Measurements from ENCODE around the gene DBP. TPM values are rescaled to one million over a fixed set of nuclear protein-coding genes. Genes with fewer than 3 reads are reported as not detected.

The DBP gene
- total and polyA plus RNA-seq, 2 of the 13 experiments (the other 11 are each of a cell fraction or from before 2014, with no cell fraction given), result 1.7 to 5.8 TPM

DNA sequence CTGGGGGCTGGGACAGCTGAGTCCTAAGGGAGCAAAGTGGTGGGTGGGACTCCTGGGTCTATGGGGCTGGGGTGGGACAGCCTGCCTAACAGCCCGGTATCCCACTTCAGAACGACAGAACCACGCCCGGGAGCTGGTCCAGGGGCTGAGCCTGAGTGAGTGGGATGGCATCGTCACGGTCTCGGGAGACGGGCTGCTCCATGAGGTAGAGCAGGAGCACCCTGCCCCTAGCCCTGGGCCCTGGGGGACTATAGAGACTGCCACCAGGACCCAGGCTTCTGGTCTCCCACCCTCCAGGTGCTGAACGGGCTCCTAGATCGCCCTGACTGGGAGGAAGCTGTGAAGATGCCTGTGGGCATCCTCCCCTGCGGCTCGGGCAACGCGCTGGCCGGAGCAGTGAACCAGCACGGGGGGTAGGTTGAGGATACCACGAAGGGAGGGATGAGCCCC is 9.3 kb downstream of the DBP start (continued):
- TF ChIP-seq, protein P1, sequence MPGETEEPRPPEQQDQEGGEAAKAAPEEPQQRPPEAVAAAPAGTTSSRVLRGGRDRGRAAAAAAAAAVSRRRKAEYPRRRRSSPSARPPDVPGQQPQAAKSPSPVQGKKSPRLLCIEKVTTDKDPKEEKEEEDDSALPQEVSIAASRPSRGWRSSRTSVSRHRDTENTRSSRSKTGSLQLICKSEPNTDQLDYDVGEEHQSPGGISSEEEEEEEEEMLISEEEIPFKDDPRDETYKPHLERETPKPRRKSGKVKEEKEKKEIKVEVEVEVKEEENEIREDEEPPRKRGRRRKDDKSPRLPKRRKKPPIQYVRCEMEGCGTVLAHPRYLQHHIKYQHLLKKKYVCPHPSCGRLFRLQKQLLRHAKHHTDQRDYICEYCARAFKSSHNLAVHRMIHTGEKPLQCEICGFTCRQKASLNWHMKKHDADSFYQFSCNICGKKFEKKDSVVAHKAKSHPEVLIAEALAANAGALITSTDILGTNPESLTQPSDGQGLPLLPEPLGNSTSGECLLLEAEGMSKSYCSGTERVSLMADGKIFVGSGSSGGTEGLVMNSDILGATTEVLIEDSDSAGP (CRISPR knock-in tag; IDR thresholded peaks at IDR 0.05; ENCODE audit: borderline replicate concordance), result 0 out of 2 replicates have a peak, but pooled peaks have one; percentile 3
- TF ChIP-seq MTA3 (CRISPR knock-in tag; IDR thresholded peaks at IDR 0.05) (no peak), ZNF292 (CRISPR knock-in tag; IDR thresholded peaks at IDR 0.05; ENCODE audit: borderline replicate concordance, low read depth) (no peak), ZNF30 (CRISPR knock-in tag; IDR thresholded peaks at IDR 0.05) (0 out of 2 replicates have a peak, but pooled peaks have one; percentile 1), SNAI1 (CRISPR knock-in tag; IDR thresholded peaks at IDR 0.05; ENCODE audit: borderline replicate concordance) (no peak), SRY (CRISPR knock-in tag; IDR thresholded peaks at IDR 0.05) (no peak), TARDBP (CRISPR knock-in tag; IDR thresholded peaks at IDR 0.05) (no peak), ZIK1 (CRISPR knock-in tag; IDR thresholded peaks at IDR 0.05; ENCODE audit: borderline replicate concordance, low read depth) (no peak), NFIC (IDR thresholded peaks at IDR 0.05; ENCODE audit: low read length) (no peak), ZNF333 (CRISPR knock-in tag; IDR thresholded peaks at IDR 0.05; ENCODE audit: borderline replicate concordance) (no peak), ATF7-NPFF (CRISPR knock-in tag; IDR thresholded peaks at IDR 0.05; ENCODE audit: low read depth) (no peak), ZFP90 (CRISPR knock-in tag; IDR thresholded peaks at IDR 0.05; ENCODE audit: borderline replicate concordance) (0 out of 2 replicates have a peak, but pooled peaks have one; percentile 8), ZNF746 (CRISPR knock-in tag; IDR thresholded peaks at IDR 0.05) (no peak), ZNF567 (CRISPR knock-in tag; IDR thresholded peaks at IDR 0.05; ENCODE audit: borderline replicate concordance) (no peak), KDM5A (IDR thresholded peaks at IDR 0.05; ENCODE audit: borderline replicate concordance, low read length) (no peak), CENPT (CRISPR knock-in tag; IDR thresholded peaks at IDR 0.05; ENCODE audit: low read depth) (no peak), BRD4 (CRISPR knock-in tag; IDR thresholded peaks at IDR 0.05) (no peak), ZNF124 (CRISPR knock-in tag; IDR thresholded peaks at IDR 0.05) (no peak)
- TF ChIP-seq, protein P2, sequence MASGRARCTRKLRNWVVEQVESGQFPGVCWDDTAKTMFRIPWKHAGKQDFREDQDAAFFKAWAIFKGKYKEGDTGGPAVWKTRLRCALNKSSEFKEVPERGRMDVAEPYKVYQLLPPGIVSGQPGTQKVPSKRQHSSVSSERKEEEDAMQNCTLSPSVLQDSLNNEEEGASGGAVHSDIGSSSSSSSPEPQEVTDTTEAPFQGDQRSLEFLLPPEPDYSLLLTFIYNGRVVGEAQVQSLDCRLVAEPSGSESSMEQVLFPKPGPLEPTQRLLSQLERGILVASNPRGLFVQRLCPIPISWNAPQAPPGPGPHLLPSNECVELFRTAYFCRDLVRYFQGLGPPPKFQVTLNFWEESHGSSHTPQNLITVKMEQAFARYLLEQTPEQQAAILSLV (CRISPR knock-in tag; IDR thresholded peaks at IDR 0.05; ENCODE audit: borderline replicate concordance), result no peak
- TF ChIP-seq, protein P3, sequence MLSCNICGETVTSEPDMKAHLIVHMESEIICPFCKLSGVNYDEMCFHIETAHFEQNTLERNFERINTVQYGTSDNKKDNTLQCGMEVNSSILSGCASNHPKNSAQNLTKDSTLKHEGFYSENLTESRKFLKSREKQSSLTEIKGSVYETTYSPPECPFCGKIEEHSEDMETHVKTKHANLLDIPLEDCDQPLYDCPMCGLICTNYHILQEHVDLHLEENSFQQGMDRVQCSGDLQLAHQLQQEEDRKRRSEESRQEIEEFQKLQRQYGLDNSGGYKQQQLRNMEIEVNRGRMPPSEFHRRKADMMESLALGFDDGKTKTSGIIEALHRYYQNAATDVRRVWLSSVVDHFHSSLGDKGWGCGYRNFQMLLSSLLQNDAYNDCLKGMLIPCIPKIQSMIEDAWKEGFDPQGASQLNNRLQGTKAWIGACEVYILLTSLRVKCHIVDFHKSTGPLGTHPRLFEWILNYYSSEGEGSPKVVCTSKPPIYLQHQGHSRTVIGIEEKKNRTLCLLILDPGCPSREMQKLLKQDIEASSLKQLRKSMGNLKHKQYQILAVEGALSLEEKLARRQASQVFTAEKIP (CRISPR knock-in tag; IDR thresholded peaks at IDR 0.05; ENCODE audit: borderline replicate concordance), result no peak
- TF ChIP-seq, protein P4, sequence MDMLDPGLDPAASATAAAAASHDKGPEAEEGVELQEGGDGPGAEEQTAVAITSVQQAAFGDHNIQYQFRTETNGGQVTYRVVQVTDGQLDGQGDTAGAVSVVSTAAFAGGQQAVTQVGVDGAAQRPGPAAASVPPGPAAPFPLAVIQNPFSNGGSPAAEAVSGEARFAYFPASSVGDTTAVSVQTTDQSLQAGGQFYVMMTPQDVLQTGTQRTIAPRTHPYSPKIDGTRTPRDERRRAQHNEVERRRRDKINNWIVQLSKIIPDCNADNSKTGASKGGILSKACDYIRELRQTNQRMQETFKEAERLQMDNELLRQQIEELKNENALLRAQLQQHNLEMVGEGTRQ (IDR thresholded peaks at IDR 0.05; ENCODE audit: low read depth, low read length), result no peak
- TF ChIP-seq, protein P4 (CRISPR knock-in tag; IDR thresholded peaks at IDR 0.05; ENCODE audit: borderline replicate concordance), result no peak
- TF ChIP-seq, protein P5, sequence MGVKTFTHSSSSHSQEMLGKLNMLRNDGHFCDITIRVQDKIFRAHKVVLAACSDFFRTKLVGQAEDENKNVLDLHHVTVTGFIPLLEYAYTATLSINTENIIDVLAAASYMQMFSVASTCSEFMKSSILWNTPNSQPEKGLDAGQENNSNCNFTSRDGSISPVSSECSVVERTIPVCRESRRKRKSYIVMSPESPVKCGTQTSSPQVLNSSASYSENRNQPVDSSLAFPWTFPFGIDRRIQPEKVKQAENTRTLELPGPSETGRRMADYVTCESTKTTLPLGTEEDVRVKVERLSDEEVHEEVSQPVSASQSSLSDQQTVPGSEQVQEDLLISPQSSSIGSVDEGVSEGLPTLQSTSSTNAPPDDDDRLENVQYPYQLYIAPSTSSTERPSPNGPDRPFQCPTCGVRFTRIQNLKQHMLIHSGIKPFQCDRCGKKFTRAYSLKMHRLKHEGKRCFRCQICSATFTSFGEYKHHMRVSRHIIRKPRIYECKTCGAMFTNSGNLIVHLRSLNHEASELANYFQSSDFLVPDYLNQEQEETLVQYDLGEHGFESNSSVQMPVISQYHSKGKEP (CRISPR knock-in tag; IDR thresholded peaks at IDR 0.05), result no peak

All from HepG2 (cell line).